ENCODE results near the gene GRIK1.

Gene GRIK1

DNA sequence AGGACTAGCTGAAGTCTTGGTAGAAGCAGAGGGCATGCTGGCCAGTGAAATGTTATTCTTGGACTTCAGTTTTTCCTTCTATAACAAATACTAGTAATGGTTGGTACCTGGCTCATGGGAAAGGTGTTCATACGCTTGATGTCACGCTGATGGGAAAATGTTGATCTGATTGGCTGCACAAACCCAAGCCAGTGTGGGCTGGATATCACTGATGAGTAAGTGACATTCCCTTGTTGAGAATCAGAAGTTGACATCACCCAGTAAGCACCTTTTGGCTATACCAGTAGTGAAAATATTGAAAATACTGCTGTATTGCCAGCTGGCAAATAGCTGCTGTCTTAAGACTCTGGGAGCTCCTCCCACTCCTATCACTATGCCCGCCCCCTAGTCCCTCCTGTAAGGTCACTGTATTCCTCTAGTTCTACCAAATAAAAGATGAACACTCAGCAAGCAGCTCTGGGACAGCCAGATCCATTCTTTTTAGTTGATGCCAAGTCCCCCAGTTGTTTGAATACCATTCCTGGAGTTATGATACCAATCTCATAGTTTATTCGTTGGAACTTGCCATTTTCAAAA, 168.2 kb downstream of the GRIK1 start:
- DNase-seq: no peak

DNA sequence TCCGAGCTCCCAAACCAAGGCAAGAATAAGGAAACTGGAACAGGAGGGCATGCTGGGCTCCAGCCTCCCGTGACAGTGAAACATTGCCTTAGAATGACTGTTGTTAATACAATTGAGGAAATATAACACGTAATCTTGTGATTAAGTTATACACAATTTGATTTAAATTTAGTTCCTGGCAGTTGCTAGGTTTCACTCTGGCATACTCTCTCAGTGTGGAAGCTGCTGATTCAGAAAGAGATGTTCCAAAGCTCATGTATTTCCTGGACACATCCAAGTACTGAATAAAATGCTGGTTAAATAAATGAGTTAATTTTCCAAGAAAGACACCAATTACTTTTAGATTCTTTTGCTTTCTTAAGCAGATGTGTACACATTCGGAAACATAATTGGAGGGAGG, 176.1 kb downstream of the GRIK1 start:
- no peak for DNase-seq

GRCh38 chr21:29762570-29763082, 177.2 kb downstream of the GRIK1 start:
- DNase-seq: no peak

DNA sequence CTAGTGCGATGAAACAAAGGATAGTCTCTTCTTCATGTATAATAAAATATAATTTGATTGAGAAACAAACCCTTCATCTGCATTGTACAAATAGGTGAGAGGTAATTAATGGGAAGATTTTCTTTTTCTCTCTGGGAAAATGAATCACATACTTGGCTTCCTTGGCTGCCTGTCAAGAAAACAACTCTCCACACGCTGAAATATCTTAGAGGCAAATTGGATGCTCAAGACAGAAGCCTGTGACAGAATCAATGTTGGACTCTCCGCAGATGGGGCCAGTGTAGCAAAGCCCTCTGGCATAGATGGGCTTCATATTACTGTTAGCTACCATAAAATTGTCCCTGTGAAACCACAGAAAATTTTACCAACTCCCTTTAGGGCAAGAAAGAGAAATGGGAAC, 186.6 kb downstream of the GRIK1 start:
- DNase-seq: no peak

- DNase-seq: no peak
These were observed 188.2 kb downstream of the GRIK1 start for GRCh38 chr21:29751473-29752185.

DNA sequence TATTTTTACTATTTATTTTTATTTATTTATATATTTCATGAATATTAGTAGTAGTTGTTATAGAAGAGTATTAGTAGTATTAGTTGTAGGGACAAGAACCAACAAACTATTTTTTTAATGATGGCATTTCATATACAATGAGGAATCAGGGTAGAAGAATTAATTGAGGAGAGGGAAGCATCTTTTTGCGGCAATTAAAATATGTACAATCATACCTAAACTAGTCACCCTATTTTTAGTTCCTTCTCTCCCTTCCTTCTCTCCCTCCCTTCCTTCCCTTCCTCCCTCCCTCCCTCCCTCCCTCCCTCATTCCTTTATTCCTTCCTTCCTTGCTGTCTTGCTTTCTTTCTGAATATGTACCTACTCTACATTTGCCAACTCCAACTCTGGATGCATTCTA, 189.8 kb downstream of the GRIK1 start:
- DNase-seq: no peak

DNA sequence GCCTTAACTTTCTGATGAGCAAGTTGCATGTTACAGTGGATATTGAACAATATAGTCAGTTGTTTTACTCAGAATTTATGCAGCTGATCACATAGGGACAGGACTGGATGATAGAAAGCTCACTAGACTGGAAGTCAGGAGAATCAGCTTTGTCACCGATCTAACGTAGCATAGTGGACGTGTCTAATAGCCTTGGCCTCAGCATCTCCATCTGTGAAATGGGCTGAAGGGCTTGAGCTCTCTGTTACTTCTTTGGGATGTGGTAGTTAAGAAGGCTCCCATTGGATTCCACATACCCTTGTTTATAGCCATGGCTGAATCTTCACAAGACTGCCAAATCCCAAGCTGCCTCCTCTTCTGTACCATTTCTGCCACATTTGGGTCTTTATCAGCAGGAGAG, 190.6 kb downstream of the GRIK1 start:
- no peak for DNase-seq

DNA sequence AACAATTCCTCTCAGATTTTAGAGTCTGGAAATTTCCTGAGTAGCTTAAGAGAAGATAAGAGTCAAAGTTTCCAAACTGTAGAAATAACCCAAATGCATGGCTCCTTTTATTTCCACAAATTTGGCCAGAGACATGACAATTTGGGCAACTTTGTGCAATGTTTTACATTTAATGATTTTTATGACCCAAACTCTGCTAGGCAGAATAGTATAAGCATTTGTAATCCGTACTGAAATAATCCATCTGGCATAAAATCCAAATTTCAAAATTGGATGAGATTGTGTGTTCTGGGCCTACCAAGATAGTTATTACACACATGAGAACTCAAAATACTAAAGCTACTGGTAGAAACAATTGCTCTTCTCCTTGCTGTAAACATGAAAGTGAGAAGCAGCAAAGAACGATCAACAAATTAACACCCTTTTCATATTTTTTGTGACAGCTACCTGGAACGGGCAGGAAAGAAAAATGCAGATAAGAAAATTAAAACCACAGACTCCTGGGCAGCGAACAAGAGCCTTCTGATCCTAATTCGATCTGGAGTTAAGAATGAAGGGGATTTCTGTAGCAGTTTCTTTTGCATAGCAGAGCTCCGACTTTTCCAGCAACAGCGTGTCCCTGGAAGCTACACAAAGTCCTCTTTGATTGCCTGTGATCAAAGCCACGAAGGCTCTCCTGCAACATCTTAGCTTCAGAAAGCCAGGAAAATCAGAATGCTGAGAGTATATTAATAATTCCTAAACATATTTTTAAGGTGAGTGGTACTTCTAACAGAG, 191.2 kb downstream of the GRIK1 start:
- DNase-seq: no peak

- DNase-seq: no peak
These were observed 198.0 kb downstream of the GRIK1 start for GRCh38 chr21:29741761-29742160.

DNA sequence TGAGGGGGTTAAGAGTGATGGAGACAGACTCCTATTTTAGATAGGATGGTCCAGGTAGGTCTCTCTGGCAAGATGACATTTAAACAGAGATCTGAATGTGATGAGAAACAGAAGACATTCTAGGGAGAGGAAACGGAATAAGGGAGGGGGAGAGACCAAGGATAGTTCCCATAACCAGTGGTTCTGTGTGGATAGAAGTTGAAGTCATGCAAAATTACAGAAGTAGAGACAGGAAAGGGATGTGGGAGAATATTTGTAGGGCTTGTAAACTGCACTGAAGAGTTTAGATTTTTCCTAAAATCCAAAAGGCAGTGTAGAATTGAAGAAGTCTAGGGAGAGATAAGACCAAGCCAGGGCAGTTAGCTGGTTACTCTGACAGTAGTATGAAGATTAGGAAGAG, 200.6 kb downstream of the GRIK1 start:
- no peak for DNase-seq

GRCh38 chr21:29738730-29739129, 201.1 kb downstream of the GRIK1 start:
- DNase-seq: no peak

- DNase-seq: no peak
These were observed 202.6 kb downstream of the GRIK1 start for GRCh38 chr21:29737186-29737585.

- no peak for DNase-seq
These were observed 209.5 kb downstream of the GRIK1 start for GRCh38 chr21:29730281-29730680.

DNA sequence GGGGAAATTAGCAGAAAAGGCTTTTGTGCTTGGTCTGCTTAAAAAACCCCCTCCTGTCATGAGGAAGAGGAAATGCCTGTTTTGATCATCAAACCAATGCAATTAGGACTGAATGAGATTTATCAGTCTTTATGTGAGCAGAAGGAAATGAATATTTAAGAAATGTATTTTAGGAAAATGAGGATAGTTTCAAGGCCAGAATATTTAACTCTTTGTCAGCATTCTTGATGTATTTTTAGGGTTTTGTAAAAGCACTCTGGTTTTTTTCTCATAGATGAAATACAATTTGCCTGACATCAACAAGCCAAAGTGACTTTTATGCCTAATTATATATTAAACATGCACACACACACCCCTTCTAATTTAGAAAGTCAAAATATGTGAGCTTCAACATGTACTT, 213.8 kb downstream of the GRIK1 start:
- no peak for DNase-seq

DNA sequence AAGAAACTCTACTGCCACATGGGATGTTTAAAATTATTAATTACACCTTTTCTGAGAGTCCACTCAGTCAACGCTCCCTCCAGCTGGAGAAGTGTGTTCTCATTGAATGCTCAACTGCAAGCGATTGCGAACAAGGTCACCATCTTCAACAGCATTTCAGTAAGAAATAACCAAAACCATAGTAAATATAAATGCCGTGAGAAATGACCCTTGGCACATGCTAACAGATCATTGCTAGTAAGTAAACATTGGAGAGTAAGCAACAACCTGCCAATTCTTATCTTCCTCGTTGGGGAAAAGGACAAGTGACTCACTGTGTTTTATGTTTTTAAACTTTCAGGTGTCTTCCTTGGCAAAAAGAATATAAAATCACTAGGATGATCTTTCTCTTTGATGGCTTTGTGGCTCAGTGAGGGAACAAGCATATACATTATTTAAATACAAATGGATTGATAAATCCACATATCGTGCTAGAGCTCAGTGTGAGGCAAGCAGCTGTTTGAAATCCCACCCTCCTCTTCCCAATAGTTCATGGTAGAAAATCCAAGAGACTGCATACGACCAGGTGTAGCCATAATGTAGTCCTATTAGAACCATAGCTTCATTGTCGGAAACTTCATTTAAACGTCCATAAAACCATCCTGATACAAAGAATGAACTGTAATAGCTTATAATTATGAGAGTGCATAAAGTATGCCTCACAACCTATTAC, 214.6 kb downstream of the GRIK1 start:
- DNase-seq: no peak

DNA sequence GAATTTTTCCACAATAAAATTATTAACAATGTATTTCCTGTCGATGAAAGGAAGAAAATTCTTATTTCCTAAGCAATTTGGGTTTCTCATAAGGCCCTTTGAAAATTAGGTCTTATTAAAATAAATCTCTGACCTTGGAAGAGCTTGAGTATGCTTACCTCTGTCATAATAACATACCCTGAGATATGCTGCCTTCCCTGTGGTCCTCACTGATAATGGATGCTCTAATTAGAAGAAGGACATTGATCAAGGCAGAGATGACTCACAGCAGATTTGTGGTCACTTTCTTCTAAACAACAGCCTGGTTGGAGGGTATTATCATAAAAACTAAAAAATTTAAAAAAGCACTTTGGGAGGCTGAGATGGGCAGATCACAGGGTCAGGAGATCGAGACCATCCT, 217.8 kb downstream of the GRIK1 start:
- DNase-seq: no peak

GRCh38 chr21:29721221-29721620, 218.6 kb downstream of the GRIK1 start:
- no peak for DNase-seq

DNA sequence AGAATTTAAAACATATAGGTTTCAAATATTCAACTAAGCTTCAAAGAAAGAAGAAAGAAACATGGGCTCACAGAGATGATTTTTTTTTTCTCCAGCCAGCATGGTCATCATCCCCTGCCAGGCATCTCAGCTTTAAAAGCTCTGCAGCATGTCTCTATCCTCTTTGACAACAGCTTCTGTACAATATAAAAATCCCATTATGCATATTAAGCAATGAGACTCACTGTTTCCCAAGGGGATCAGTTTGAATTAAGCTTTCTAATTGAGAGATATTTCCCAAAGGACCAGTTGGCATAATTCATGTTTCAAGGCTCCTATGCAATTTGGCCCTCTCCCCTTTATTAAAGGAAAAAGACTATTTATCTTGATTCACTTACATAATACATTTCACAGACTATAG, 220.3 kb downstream of the GRIK1 start:
- no peak for DNase-seq

DNA sequence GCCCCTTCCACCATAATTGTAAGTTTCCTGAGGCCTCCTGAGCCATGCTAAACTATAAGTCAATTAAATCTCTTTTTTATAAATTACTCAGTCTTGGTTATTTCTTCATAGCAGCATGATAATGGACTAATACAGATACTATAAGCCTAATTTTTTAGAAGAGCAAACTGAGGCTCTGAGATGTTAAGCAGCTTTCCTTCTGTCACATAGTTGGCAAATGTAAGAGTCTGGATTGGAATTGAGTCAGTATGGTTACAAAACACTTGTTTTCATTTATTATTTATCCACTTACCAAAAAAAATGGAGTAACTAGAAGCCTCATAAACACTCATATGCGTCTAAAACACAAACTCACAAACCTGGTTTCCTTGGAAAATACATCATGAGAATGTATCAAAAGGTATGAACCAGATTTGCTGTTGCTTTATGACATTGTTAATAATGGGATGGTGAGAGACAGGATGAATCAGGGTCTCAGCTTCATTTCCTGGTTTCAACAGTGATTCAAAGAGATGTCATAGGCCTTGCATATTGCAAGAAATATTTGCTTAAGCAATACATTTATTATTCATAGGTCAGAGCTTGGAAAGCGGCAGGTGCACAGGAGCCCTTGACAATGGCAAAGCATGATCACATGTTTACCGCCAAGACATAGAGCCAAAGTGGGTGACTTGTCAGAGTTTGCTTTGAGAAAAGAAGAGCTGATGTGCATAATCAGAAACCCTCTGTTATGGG, 221.5 kb downstream of the GRIK1 start:
- DNase-seq: no peak

- DNase-seq: no peak
These were observed 222.1 kb downstream of the GRIK1 start for GRCh38 chr21:29717659-29718058.

- no peak for DNase-seq
These were observed 223.0 kb downstream of the GRIK1 start for GRCh38 chr21:29716753-29717152.

- no peak for DNase-seq
These were observed 224.7 kb downstream of the GRIK1 start for GRCh38 chr21:29715089-29715488.

DNA sequence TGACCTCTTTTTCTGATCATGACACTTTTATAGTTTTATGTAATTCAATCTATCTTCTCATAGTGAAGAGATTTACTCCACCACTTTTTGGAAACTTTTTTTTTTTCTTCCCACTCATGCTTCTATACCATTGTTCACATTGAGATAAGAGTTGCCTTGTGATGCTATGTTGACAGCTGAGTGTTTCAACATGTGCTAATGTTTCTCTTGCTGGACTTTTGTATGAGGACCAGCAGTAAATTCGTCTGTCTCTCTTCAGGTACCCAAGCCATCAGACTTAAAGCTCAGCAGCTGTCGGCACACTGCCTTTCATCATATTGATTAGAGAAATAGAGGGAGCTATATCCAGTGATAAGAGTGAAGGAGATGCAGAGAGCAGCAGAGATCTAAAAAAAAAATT, 227.0 kb downstream of the GRIK1 start:
- no peak for DNase-seq

Data from activated gamma-delta T cell treated with Interleukin-2 at 50 U/mL for 16 hours (primary cell).